Measurements from ENCODE around the gene FHIT.

Gene FHIT

DNA sequence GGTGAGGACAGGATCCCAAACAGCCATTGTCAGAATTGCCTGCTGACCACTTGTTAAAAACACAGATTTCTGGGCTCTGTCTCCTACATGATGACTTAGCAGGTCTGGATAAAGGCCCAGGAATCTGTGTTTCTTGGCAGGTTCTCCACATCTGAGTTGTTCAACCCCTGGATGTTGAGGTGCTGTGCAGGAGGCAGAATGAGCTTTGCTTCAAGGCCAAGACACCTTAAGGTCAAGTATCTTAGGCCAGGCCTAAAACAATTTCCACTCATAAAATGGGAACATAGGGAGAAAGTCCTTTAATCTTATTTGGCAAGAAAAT is 1522.7 kb downstream of the FHIT start:
- no peak for DNase-seq

DNA sequence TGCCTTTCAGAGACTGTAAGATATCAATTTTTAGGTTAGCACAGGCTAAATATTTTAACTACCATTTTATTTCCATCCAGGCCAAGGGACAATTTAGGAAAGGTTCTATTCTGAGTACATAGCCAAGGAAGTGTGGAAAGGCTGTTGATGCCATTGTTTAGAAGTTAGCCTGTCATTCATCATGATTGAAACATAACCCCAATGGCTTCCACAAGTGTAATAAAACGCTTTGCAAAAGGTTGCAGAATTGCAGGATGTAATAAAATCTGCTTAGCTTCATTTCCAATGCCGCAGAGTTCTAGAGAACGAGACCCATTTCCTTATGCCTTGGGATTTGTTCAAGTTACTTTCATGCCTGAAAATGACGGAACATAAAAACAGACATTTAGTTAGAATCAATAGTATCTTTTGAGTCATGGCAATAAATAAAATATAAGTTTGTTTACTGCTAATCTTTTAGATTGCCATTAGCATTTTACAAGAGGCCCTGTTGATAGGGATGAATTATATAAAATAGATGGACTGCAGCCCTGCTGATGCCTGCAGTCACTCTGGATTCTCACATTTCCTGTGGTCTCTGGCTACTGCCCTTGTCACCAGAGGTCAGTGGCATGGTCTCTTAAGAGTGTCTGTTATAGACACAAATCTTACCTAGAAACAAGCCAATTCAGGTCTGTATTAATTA is 1523.2 kb downstream of the FHIT start:
- no peak for DNase-seq

DNA sequence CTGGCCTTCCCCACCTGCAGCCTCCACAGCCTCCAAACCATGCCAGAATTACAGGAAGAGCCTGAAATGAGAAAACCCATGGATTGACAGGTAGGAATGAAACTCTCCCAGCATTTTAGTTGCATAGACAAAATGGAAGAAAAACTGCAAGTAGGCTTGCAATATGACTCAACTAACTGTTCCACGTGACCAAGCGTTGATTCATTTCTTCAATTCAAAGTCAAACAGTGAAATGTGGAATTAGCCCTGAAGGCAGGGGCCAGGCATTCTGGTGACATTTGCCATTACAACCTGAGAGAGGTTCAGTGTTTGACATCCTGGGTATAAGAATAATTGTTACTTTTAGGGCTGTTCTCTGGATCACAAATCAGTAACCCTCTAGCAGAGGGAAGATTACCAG is 1525.0 kb downstream of the FHIT start:
- peak; percentile 85 for DNase-seq

DNA sequence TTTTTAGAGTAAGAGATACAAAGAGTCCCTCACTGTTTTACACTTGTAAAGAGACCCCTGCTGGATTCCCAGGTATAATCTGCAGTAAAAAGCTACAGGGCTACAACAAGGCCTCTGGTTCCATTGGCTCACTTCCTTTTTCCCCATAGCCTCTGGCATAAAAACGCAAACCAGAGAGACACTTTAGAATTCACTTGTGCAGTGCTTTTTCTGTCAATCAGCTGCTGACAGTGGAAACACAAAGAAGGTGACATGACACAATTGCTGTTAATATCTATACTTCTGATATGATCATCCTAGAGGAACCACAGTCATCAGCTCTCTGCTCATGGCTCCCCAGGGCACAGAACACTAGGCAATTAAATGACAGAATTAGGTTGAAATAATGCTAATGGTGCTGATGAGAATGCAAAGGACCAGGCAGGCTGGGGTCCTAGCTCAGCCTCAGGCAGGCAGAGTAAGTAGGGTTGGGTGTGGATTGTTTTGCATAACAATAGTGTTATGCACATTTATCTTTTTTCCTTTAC is 1533.5 kb downstream of the FHIT start:
- DNase-seq: peak; percentile 38

DNA sequence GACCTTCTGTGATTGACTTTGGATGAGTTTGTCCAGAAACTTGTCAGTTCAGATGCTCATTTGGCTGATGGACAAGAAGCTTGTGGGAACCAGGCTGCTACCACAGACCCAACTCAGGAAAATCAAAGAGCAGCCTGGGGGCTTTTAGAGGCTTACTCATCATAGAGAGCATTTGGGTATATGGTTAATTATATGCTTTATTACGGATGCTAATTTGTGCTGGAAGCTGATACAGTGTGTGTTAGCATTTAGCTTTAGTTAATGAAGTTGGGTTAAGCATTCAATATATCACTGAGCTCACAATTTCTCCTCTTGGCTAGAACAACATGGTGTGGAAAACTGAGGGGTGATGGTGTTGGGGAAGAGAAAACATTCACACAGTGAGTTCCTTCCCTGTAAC is 1537.2 kb downstream of the FHIT start:
- no peak for DNase-seq

DNA sequence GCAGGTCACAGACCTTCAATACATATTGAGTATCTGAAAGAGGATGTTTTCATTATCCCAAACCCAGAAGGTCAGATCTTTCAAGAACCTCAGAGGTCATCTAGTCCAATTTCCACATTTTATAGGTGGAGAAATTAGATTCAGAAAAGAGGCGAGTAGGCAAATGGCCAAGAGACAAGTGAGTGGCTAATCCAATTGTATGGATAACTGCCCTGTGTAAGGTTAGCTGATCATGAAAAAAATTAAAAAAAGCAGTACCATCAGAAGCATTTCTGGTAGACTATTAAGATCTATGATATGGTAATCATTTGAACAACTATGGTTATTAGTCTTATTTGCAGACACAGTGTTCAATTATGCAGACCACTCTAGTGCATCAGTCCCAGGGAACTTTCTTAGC is 1540.7 kb downstream of the FHIT start:
- no peak for DNase-seq

DNA sequence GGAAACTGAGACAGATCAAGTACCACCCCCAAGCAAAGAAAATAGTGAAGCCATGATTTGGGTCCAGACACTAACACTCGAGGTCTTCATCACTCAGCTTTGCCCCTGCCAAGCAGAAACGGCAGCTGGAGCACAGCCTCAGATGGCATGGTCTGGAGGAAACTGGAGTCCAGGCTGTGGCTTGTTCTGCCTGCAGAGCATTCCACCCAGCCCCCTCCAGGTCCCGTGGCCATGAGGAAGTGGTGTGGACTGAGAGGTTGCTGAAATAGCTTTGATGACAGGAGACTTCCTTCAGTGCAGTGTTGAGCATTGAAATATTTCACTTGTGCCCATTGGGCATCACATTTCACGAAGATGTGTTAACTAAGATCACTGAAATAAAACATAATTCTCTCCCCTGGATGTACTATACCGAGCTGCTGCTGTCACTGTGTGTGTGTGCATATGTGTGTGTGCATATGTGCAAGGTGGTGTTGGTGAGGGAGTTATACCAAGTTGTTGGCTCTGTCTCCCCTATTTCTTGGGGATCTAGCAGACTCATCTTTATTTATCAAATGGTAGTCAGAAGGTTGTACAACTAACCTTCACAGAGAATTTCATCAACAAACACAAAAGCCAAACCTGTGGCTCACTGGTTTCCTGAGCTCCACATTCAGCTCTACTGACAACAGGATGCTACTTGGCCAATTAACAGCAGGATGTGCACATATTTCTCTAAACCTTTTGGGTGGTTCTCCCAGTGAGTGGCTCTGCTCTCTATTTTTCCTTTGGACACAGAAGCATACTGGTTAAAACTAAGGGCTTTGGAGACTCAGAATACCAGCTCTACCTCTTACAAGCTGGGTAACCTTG is 1541.3 kb downstream of the FHIT start:
- no peak for DNase-seq

DNA sequence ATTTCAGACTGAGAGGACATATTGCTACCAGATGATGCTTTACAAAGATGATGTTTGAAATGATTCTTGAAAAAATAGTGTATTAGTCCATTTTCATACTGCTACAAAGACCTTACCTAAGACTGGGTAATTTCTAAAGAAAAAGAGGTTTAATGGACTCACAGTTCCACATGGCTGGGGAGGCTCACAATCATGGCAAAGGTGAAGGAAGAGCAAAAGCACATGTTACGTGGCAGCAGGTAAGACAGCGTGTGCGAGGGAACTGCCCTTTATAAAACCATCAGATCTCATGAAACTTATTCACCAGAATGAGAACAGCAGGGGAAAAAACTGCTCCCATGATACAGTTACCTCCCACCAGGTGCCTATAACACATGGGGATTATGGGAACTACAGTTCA is 1543.0 kb downstream of the FHIT start:
- no peak for DNase-seq

DNA sequence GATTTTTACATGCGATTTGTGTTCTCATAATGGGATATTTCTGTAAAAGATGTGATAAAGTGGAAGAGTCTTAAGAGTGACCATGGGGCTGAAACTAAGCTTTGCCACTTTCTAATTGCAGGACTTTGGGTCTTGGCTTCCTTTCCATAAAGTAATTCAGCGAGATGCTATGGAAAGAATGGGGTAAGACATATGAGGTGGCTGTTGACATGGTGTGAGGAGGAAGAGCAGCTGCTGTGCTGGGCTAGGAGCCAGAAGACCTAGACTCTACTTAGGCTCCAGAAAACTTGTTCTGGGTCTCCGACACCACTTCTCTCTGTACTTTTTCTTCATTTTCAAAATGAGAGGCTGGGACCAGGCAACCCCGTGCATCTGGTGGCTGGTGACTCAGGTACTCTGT is 1547.0 kb downstream of the FHIT start:
- DNase-seq: no peak

DNA sequence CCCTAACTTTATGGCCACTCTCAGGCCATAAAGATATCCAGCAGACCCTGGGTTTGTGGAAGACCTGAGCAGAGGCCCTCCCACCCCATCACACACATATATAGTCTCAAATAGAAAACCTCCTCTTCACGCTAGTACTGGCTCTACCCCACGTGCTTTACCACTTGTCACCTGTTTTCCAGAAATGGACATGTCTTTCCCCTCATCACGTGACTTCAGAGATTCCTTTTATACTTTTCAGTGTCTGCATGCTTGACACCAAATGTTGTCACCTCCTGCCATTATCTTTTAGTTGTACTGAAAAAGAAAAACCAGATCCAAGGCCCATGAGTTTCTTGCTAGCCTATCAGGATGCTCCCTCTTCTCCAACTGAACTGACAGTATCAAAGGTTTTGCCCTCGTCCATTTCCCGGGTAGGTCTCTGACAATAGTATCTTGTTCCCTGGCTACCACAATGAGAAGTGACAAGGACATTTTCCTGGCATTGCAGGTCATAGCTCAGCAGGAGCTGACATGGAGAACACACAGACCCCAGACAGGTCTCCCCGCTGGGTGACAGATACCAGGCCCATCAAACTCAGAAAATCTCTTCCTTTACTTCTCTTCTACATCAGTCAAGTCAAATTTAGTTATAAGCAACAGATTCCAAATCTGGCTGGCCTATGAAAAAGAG is 1551.5 kb downstream of the FHIT start:
- DNase-seq: no peak

Measured in activated CD4-positive, alpha-beta T cell treated with anti-CD3 and anti-CD28 coated beads, Interleukin-2, amount 50 U/mL, for 16 hours (primary cell).